ENCODE measurements around the gene PRKN. TPM values are rescaled to one million over a fixed set of nuclear protein-coding genes. Genes with fewer than 3 reads are reported as not detected.
"Not testable (repeated sequence)": the region's sequence is repeated elsewhere in the genome, so short reads cannot be mapped to it uniquely, and the experiment has no call there.

PRKN gene
- total RNA-seq, 1 experiment from 2014 or later = 1.2 TPM

DNA sequence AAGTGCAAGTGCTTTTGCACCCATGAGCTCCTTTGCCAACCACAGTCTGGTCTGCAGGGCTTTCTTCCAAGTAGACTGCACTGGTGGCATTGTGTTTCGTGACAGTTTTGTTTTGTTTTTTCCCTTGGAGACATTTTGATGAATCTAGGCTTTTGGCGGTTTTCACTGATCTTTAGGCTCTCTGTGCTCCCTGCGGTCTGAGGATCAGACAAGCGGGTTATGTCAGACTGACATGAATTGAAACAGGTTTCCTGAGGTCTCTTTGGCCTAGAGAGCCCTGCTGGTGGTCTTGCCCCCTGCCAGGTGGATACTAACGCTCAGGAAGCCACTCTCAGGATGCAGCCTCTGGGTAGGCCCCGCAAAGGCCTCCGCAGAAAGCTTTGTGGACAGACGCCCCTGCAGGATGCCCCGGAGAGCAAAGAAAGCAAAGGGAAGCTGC lies 898.3 kb downstream of the PRKN start:
- POLR2A ChIA-PET (ENCODE audit: low non-redundant PET) = no interaction called here
- Histone ChIP-seq H3K36me3 (ENCODE audit: insufficient read depth, low read length, poor library complexity, severe bottlenecking) (no peaks in the 10 kb centered on the region), H3K9me3 (ENCODE audit: low read depth, low read length, poor library complexity, severe bottlenecking) (no peaks in the 10 kb centered on the region), H3K27me3 (replicated peaks; ENCODE audit: insufficient read depth, low read depth, low read length, poor library complexity) (no peaks in the 10 kb centered on the region), H3K4me1 (ENCODE audit: insufficient read depth, low read length, poor library complexity, severe bottlenecking) (no peaks in the 10 kb centered on the region), H3K27ac (ENCODE audit: low read depth, low read length, poor library complexity, severe bottlenecking) (no peak overlapping the region), H3K4me3 (ENCODE audit: low read depth, low read length, poor library complexity, severe bottlenecking) (no peak overlapping the region)
- intact Hi-C loops (cut with micrococcal nuclease; ENCODE audit: unreplicated experiment) = no loop called here
- BruUV-seq (replicated peaks) = no TSS peak
- CTCF ChIA-PET = no interaction called here
- no peak for DNase-seq (ENCODE audit: low spot score)
- TF ChIP-seq, protein P1, sequence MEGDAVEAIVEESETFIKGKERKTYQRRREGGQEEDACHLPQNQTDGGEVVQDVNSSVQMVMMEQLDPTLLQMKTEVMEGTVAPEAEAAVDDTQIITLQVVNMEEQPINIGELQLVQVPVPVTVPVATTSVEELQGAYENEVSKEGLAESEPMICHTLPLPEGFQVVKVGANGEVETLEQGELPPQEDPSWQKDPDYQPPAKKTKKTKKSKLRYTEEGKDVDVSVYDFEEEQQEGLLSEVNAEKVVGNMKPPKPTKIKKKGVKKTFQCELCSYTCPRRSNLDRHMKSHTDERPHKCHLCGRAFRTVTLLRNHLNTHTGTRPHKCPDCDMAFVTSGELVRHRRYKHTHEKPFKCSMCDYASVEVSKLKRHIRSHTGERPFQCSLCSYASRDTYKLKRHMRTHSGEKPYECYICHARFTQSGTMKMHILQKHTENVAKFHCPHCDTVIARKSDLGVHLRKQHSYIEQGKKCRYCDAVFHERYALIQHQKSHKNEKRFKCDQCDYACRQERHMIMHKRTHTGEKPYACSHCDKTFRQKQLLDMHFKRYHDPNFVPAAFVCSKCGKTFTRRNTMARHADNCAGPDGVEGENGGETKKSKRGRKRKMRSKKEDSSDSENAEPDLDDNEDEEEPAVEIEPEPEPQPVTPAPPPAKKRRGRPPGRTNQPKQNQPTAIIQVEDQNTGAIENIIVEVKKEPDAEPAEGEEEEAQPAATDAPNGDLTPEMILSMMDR (conservative IDR thresholded peaks at IDR 0.05; ENCODE audit: low read depth, low read length) = no peak
- no peak for TF ChIP-seq EZH2 (IDR thresholded peaks at IDR 0.05; ENCODE audit: borderline replicate concordance, low read depth, low read length, poor library complexity, severe bottlenecking)

DNA sequence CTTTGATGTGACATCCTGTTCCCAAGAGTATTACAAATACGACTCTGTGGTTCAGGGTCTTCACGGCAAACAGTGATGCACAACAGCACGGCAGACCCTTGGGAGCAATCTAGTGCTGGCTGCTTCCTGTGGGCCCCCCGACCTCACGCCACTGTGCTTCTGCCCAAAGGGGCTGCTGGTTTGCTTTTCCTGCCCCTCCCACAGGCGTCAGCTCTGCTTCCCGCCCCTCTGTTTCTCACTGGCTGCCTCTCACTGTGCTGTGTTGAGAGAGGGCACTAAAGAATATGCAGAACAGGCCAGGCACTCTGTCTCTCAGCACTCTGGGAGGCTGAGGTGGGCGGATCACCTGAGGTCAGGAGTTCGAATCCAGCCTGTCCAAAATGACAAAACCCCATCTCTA lies 899.2 kb downstream of the PRKN start:
- no peak for DNase-seq (ENCODE audit: low spot score)
- intact Hi-C loops (cut with micrococcal nuclease; ENCODE audit: unreplicated experiment) = no loop called here
- Histone ChIP-seq H3K36me3 (ENCODE audit: insufficient read depth, low read length, poor library complexity, severe bottlenecking) (no peaks in the 10 kb centered on the region), H3K9me3 (ENCODE audit: low read depth, low read length, poor library complexity, severe bottlenecking) (no peaks in the 10 kb centered on the region), H3K4me3 (ENCODE audit: low read depth, low read length, poor library complexity, severe bottlenecking) (no peak overlapping the region), H3K27ac (ENCODE audit: low read depth, low read length, poor library complexity, severe bottlenecking) (no peak overlapping the region), H3K4me1 (ENCODE audit: insufficient read depth, low read length, poor library complexity, severe bottlenecking) (no peaks in the 10 kb centered on the region), H3K27me3 (replicated peaks; ENCODE audit: insufficient read depth, low read depth, low read length, poor library complexity) (no peaks in the 10 kb centered on the region)
- no peak for TF ChIP-seq EZH2 (IDR thresholded peaks at IDR 0.05; ENCODE audit: borderline replicate concordance, low read depth, low read length, poor library complexity, severe bottlenecking)
- TF ChIP-seq, protein P1 (conservative IDR thresholded peaks at IDR 0.05; ENCODE audit: low read depth, low read length) = no peak
- CTCF ChIA-PET = no interaction called here
- POLR2A ChIA-PET (ENCODE audit: low non-redundant PET) = no interaction called here
- BruUV-seq (replicated peaks) = no TSS peak

DNA sequence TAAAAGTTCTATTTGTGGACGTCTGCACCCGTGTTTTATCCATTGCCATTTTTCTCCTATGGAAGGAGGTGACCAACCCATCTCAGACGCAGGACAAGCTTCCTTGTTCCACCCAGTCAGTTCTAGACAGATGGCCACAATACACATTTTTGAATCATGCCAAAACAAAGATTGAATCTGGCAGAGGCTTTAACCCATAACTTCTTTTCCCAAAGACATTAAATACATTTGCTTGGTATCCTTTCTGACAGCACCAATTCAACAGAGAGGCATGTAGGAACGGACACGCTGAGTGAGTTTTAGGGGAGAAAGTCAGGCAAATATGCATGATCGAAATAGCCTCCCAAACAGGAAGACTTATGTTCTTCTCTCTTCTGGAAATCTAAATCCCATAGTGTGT lies 901.1 kb downstream of the PRKN start:
- no peaks in the 10 kb centered on the region for H3K27me3 ChIP-seq (replicated peaks; ENCODE audit: insufficient read depth, low read depth, low read length, poor library complexity)
- BruUV-seq (replicated peaks) = no TSS peak
- H3K4me3 ChIP-seq (ENCODE audit: low read depth, low read length, poor library complexity, severe bottlenecking) = no peak overlapping the region
- no peaks in the 10 kb centered on the region for H3K4me1 ChIP-seq (ENCODE audit: insufficient read depth, low read length, poor library complexity, severe bottlenecking)
- ChIA-PET POLR2A (ENCODE audit: low non-redundant PET) (no interaction called here), CTCF (no interaction called here)
- DNase-seq (ENCODE audit: low spot score) = no peak
- H3K27ac ChIP-seq (ENCODE audit: low read depth, low read length, poor library complexity, severe bottlenecking) = no peak overlapping the region
- no peak for TF ChIP-seq EZH2 (IDR thresholded peaks at IDR 0.05; ENCODE audit: borderline replicate concordance, low read depth, low read length, poor library complexity, severe bottlenecking)
- H3K9me3 ChIP-seq (ENCODE audit: low read depth, low read length, poor library complexity, severe bottlenecking) = no peaks in the 10 kb centered on the region
- intact Hi-C loops (cut with micrococcal nuclease; ENCODE audit: unreplicated experiment) = no loop called here
- H3K36me3 ChIP-seq (ENCODE audit: insufficient read depth, low read length, poor library complexity, severe bottlenecking) = no peaks in the 10 kb centered on the region

DNA sequence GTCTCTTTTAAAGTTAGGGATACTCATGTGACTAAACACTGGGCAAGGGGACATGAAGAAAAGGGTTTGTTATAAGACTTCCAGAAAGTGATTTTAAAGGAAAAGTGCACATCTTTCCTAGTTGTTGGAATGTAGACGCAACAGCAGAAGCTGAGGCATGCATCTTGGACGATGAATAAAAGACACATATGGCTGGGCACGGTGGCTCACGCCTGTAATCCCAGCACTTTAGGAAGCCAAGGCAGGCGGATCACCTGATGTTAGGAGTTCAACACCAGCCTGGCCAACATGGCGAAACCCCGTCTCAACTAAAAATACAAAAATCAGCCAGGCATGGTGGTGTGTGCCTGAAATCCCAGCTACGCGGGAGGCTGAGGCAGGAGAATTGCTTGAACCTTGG lies 905.4 kb downstream of the PRKN start:
- BruUV-seq (replicated peaks); intact Hi-C loops (cut with micrococcal nuclease; ENCODE audit: unreplicated experiment); H3K27me3 ChIP-seq (replicated peaks; ENCODE audit: insufficient read depth, low read depth, low read length, poor library complexity); DNase-seq (ENCODE audit: low spot score); H3K9me3 ChIP-seq (ENCODE audit: low read depth, low read length, poor library complexity, severe bottlenecking); H3K36me3 ChIP-seq (ENCODE audit: insufficient read depth, low read length, poor library complexity, severe bottlenecking); H3K4me1 ChIP-seq (ENCODE audit: insufficient read depth, low read length, poor library complexity, severe bottlenecking); H3K27ac ChIP-seq (ENCODE audit: low read depth, low read length, poor library complexity, severe bottlenecking); H3K4me3 ChIP-seq (ENCODE audit: low read depth, low read length, poor library complexity, severe bottlenecking); CTCF ChIA-PET; POLR2A ChIA-PET (ENCODE audit: low non-redundant PET): not testable (repeated sequence)

Data from A673 (cell line).